UCSD-AML1 (cell line): ENCODE measurements around the gene WWC2.
"Not testable (repeated sequence)": the region's sequence is repeated elsewhere in the genome, so short reads cannot be mapped to it uniquely, and the experiment has no call there.

Experiments used
- DNase-seq: peaks from one replicate; lab custom pipeline; 2025; ENCODE audit not compliant: unreplicated experiment; lab: John Stamatoyannopoulos, UW

WWC2 gene

GRCh38 chr4:183289688-183290087 is 190.6 kb downstream of the WWC2 start:
- DNase-seq = no peak

- DNase-seq = no peak
These were observed 192.0 kb downstream of the WWC2 start for GRCh38 chr4:183291070-183291469.

DNA sequence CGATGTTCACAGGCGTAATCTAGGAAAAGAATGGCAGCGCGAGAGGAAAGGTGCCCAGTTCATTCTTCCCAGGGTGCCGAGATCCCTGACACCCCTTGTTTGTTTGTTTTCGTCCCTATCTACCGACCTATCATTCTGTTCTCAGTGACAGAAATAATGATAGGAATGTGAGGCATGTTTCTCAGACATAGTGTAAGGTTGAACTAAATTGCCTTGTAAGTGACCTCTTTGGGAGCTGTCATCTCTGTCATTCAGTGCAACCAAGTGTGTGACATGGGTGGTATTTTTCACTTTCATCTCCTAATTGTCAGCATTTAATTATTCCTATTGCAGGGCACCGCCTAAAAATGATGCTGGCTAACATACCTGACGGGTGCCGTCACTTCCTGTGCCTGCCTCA is 196.7 kb downstream of the WWC2 start:
- no peak for DNase-seq

DNA sequence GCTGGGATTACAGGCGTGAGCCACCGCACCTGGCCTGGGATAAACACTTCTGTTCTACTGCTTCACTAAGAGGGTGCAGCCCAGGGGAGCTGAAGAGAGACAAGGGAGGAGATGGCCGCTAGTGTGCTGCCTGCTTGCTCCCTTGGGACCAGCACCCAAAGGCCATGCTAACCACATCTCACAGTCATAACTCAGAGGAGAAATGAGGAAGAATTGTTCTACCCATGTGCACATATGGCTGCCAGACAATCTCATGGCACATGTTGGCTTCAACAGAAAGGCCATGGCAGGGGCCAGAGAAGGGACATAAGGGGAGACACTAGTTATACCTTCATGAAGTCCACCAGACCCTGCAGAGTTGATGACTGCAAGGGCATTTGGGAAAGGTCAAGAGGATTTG is 198.6 kb downstream of the WWC2 start:
- DNase-seq = no peak

- no peak for DNase-seq
These were observed 200.4 kb downstream of the WWC2 start for GRCh38 chr4:183299464-183299863.

- DNase-seq = no peak
These were observed 201.0 kb downstream of the WWC2 start for GRCh38 chr4:183300070-183300469.

DNA sequence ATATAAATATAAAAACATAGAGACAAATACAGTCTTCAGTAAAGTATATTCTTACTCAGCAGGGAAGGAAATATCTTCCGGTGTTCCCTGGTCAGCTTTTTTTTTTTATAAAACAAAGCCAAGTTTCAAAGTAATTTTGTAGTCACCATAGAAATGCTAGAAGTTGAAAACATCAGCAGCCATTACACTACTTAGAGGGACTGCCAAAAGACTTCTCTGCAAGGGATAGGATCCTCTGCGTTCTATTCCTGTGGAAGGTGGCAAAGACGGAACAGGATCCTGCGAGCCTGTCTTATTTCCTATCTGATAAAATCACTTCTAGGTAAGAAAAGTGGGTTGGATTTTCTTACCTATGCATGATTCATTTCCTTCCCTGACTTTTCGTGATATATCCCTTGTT is 201.6 kb downstream of the WWC2 start:
- DNase-seq = no peak

GRCh38 chr4:183303301-183303700 is 204.2 kb downstream of the WWC2 start:
- DNase-seq = no peak

- no peak for DNase-seq
These were observed 205.0 kb downstream of the WWC2 start for GRCh38 chr4:183304067-183304466.

DNA sequence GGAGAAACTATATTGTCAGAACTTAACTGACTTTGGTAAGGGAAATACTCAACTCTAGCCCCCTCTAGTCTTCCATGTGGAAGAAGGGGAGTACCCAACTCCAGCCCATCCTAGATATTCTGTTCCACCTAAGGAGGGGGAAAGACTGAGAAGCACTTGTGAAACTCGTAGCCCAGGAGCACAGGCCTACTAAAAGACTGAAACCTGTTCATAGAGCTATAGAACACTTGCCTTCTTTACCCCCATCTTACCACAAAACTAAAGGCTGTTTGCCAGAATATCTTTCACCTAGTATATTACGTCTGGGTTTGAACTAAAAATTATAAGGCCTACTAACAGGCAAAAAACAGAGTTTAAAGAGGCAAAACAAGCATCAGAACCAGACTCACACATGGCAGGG is 205.5 kb downstream of the WWC2 start:
- no peak for DNase-seq

DNA sequence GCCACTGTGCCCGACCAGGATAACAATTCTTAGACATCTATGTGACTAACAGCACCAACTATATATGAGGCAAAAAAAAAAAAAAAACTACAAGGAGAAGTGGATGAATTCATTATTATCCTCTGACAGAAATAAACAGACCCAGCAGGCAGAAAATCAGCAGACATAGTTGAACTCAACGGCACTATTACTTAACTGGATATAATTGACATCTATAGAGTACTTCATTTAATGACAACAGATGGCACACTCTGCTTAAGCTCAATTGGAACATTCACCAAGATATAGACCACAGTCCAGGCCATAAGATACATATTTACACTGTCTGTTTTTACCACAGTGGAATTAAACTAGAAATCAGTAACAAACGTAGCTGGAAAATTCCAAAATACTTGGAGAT is 207.8 kb downstream of the WWC2 start:
- DNase-seq = no peak

- no peak for DNase-seq
These were observed 213.8 kb downstream of the WWC2 start for GRCh38 chr4:183312841-183313240.

DNA sequence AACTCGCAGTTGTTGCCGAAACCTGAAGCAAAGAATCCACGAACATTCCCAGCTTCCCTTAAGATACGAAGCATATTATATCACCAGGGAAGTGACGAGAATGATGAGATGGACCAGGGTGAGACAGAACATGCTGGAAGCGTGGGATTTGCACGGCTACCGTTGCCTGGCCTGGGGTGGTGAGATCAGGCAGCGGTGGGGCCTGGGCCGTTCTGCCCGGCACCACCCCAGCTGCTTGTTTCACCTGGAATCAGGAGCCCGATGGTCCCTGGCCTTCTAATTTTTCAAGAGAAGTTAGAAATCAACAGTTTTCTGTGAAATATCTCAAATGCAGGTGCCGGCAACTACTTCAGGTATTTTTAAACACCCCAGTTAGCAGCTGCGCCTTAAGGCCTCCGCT is 215.3 kb downstream of the WWC2 start:
- no peak for DNase-seq

DNA sequence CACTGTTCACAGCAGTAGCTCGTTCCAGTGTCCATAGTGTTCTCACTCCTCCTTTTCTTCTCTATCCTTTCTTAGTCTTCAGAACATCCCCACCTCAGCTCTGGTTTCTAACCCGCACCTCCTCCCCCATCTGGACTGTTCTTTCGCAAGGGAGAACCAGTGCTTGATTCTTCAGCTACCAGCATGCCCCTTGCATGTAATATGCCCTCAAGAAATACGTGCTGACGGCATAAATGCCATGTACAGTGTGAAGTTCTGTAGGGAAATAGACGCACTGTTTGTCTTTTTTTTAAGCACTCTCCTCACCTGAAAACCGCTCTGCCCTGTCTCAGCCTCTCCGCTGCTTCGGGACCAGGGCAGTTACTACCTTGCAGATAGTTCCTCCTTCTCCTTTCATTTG is 215.7 kb downstream of the WWC2 start:
- DNase-seq = no peak

DNA sequence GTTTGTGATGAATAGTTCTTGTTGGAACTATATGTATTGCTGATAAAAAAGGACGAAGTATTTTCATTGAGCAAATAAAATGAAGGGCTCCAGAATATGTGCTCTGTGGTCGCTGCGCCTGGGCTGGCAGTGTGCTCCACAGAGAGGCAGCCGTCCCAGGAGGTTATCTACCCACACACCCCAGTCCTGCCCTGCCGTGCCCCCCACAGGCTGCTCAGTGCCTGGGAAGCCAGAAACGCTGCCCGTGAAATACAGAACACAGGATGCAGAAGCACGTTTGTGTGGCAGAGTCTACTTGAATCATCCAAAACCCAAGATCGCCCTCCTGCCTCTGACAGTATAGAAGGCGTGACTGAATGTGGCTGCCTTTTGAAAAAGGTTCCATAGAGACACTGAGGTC is 219.6 kb downstream of the WWC2 start:
- DNase-seq = no peak

DNA sequence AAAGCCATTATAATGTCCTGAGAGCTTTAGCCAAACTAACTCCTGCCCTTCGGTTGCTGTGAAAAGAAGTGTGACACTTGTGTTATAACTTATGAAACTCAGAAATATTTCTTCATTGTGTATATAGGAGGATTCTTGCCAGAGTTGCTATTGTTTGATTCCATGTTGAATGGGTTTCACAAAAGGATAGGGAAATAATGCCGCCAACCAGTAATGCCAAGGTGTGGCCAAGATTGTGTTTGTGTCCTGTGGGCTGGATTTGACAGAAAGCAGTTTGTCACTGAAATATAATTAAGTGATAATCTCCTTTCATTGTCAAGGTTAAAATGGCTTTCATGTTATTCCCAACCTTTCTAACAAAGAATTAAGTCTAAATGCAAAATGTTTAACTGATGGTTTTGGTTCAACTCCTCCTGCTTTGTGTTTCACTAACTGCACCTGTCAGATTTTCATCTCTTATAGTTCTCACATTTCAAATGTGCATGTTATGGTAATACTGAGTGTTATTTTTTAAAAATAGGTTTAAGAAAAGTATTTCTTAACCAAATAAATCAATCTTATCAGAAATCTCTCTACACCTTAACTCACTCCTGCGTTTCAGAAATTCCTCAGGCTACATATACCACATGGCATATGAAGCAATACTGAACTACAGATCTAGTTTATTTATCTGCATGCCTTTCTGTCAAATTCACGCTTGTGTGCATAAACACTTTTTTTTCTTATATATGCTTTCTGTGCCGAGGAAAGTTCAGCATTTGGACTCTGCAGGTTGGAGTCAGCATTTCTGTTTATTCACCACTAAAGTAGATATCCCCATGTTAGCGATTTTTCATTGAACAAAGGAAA is 221.4 kb downstream of the WWC2 start, which contains the start of gene CLDN22:
Gene CLDN22, minus strand, starts transcription at position 66 of the 849 bp plus-strand sequence. Its CDS starts 58 bp downstream, at position 8.
- DNase-seq = no peak

DNA sequence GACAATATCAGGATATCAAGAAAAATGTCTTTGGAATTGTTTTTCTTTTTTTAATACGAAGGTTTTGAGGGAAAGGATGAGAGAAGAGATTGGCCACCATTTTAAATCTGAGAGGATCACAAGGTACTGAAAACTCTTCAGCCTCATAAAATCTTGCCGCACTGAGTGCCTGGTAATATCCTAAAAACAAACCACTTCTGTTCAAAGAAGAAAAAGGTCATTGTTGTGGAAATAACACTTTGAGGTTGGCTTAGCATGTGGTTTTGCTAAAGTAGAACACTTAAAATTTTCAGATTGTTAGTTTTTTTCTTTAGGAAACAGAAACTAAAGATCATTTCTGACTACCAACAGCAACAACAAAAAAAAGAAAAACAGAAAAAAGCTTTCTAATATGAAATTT is 222.0 kb downstream of the WWC2 start:
- no peak for DNase-seq

GRCh38 chr4:183321516-183321915 is 222.5 kb downstream of the WWC2 start:
- no peak for DNase-seq

- DNase-seq = no peak
These were observed 223.3 kb downstream of the WWC2 start, which contains the start of gene CLDN24 for GRCh38 chr4:183322326-183322725. TSS of gene CLDN24 (minus strand) at chr4:183322426. CDS start at chr4:183322426, 0 bp downstream.

DNA sequence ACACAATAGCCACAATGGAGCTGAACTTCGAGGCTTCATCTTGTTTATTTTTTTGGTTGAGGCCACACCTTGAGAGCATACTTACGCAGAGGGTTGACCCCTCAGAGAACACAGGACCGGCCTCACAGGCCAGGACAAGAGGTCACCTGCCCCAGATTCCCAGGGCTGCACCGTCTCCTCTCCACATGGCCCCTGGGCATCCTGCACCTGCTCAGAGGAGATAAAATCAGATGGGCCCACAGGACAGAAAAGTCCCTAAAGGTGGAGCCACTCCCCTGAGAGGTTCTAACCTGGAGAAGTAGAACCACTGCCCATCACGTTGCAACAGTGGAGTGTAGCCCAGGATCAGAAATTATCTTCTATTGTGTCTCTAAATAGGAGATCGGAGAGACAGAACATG is 224.2 kb downstream of the WWC2 start:
- DNase-seq = no peak

GRCh38 chr4:183324056-183324455 is 225.0 kb downstream of the WWC2 start:
- DNase-seq = not testable (repeated sequence)

DNA sequence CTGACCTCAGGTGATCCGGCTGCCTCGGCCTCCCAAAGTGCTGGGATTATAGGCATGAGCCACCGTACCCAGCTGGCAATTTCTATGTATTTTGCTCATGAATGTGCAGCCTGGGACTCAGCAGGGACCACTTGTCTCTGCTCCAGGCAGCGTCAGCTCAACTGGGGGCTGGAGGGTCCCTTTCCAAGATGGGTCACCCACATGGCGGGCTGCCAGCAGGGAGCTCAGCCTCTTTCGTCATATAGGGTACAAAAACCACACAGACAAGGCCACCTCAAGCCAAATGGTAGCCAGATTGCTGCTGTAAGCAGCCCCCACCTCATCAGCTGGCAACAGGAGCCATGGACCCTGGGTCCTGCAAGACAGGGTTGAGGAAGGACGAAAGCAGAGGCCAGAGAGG is 225.6 kb downstream of the WWC2 start:
- no peak for DNase-seq

DNA sequence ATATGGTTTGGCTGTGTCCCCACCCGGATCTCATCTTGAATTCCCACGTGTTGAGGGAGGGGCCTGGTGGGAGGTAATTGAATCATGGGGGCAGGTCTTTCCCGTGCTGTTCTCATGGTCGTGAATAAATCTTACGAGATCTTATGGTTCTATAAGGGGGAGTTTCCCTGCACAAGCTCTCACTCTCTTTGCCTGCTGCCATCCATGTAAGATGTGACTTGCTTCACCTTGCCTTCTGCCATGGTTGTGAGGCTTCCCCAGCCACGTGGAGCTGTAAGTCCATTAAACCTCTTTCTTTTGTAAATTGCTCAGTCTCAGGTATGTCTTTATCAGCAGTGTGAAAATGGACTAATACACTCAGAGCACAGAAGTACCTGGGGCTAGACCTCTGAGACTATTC is 227.3 kb downstream of the WWC2 start:
- not testable (repeated sequence) for DNase-seq
